Upper lobe of right lung (tissue), 1 donor: ENCODE data around the gene CDK14. TPM values are rescaled to one million over a fixed set of nuclear protein-coding genes. Genes with fewer than 3 reads are reported as not detected.

Experiments
- ATAC-seq: fragments of 200-7000 bp; cut with Tn5 transposase; one replicate; pipeline ENCODE4 v1.9.1; 2020; ENCODE audit warnings: mild to moderate bottlenecking, moderate library complexity
- DNase-seq: peaks from one replicate; pipeline ENCODE4 v3.0.0-alpha.2; 2020
- H3K27ac ChIP-seq: fragments of 200-600 bp; one replicate; pipeline ENCODE4 v1.8.0; 2022
- H3K27me3 ChIP-seq: fragments of 200-600 bp; one replicate; pipeline ENCODE4 v1.8.0; 2022; ENCODE audit warnings: mild to moderate bottlenecking
- H3K36me3 ChIP-seq: fragments of 200-600 bp; one replicate; pipeline ENCODE4 v1.8.0; 2022
- H3K4me1 ChIP-seq: fragments of 200-600 bp; one replicate; pipeline ENCODE4 v1.8.0; 2022
- H3K4me3 ChIP-seq: fragments of 200-600 bp; one replicate; pipeline ENCODE4 v1.8.0; 2022; ENCODE audit warnings: mild to moderate bottlenecking
- H3K9me3 ChIP-seq: fragments of 200-600 bp; one replicate; pipeline ENCODE4 v1.8.0; 2022
- CTCF ChIP-seq: fragments of 200-600 bp; IDR thresholded peaks from one replicate; pipeline ENCODE4 v1.8.0; 2022; ENCODE audit warnings: antibody characterized with exemption
- intact Hi-C: fragments of 100-400 bp; cut with DNase I; formaldehyde crosslinking; loops from one replicate; pipeline ENCODE4 v1.11.0; 2022
- total RNA-seq: library from RNA; stranded (reverse); fragmentation: NEBNext Ultra II Directional; extraction: Animal tissue kit (Norgen Biotek cat#: 25700); gene quantifications from one replicate; pipeline ENCODE4 v1.2.1, GENCODE V29; 2021
- donor health status: DM: no; HTN: yes; CAD: no; lungs with severe emphysema.

The CDK14 gene
- total RNA-seq, 1 donor from 2014 or later = 47.2 TPM

- no peaks in the 10 kb centered on the region for H3K36me3 ChIP-seq
- DNase-seq (no peak), ATAC-seq (no peak)
- peaks cover 1% of the 10 kb centered on the region for H3K4me1 ChIP-seq
- intact Hi-C loops = no loop called here
- no peak overlapping the region for H3K27ac ChIP-seq
- H3K27me3 ChIP-seq = no peaks in the 10 kb centered on the region
- no peak for TF ChIP-seq CTCF
- no peak overlapping the region for H3K4me3 ChIP-seq
- no peaks in the 10 kb centered on the region for H3K9me3 ChIP-seq
Measured at GRCh38 chr7:90830308-90830707, 234.2 kb downstream of the CDK14 start.

DNA sequence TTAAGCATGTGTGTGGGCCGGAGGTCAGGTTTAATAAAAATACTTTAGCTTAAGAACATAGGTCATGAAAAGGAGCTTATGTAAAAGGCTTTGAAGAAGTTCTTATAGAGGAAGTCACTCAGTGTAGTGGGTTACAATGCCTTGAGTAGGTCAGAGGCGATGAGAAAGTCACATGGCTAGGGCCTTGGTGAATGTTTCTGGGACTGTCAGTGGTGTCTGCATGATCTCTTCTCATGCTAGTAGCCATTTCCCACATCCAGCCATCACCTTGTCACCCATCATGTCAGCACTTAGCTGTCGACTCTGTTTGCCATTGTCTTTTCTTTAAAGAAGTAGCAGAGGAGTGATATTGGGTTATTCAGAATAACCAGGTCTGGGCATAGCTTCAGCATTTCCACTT lies 236.6 kb downstream of the CDK14 start:
- Histone ChIP-seq H3K9me3 (no peaks in the 10 kb centered on the region), H3K4me1 (no peaks in the 10 kb centered on the region), H3K36me3 (no peaks in the 10 kb centered on the region), H3K27ac (no peak overlapping the region), H3K27me3 (no peaks in the 10 kb centered on the region), H3K4me3 (no peak overlapping the region)
- intact Hi-C loops = no loop called here
- DNase-seq (no peak), ATAC-seq (peak; percentile 76)
- TF ChIP-seq CTCF = no peak

DNA sequence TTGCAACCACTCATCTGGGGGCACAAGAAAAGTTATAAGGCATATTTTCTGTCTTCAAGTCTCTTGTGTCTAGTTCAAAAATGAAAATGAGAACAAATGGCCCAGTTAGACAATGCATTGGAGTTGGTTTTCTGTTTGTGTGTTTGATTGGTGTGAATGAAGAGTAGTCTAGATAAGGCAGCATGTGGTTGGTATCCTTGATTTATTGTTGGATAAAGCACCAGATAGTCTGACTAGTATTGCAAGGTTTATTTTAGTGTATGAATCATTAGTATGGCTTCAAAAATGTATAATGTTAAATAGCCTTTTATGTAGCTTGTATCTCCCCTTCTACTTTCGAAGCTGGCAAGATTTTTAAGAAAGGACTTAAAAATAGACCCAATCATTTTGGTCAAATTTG lies 237.3 kb downstream of the CDK14 start:
- Histone ChIP-seq H3K4me3 (no peak overlapping the region), H3K36me3 (no peaks in the 10 kb centered on the region), H3K27ac (no peak overlapping the region), H3K4me1 (no peaks in the 10 kb centered on the region), H3K27me3 (no peaks in the 10 kb centered on the region), H3K9me3 (no peaks in the 10 kb centered on the region)
- no peak for TF ChIP-seq CTCF
- DNase-seq = no peak
- ATAC-seq = no peak
- intact Hi-C loops = no loop called here

GRCh38 chr7:90834771-90835170 lies 238.7 kb downstream of the CDK14 start:
- Histone ChIP-seq H3K4me1 (no peaks in the 10 kb centered on the region), H3K9me3 (no peaks in the 10 kb centered on the region), H3K4me3 (no peak overlapping the region), H3K27ac (no peak overlapping the region), H3K27me3 (no peaks in the 10 kb centered on the region), H3K36me3 (no peaks in the 10 kb centered on the region)
- TF ChIP-seq CTCF = no peak
- DNase-seq = no peak
- no peak for ATAC-seq
- intact Hi-C loops = no loop called here

- H3K4me3 ChIP-seq = no peak overlapping the region
- ATAC-seq = no peak
- intact Hi-C loops = no loop called here
Measured at GRCh38 chr7:90835861-90836260, 239.7 kb downstream of the CDK14 start.

More at GRCh38 chr7:90835861-90836260, 239.7 kb downstream of the CDK14 start:
- DNase-seq = no peak
- TF ChIP-seq CTCF = no peak
- H3K9me3 ChIP-seq = no peaks in the 10 kb centered on the region
- H3K27ac ChIP-seq = no peak overlapping the region
- no peaks in the 10 kb centered on the region for H3K27me3 ChIP-seq
- no peaks in the 10 kb centered on the region for H3K4me1 ChIP-seq
- H3K36me3 ChIP-seq = no peaks in the 10 kb centered on the region
